Upper lobe of left lung (tissue), 4 donors: Measurements from ENCODE around the gene ADAMTS2.

Experiments
- CTCF ChIP-seq, 6 experiments: fragments of 450-650 bp in 4 of 6; fragments of 200-600 bp in 2 of 6; sonication (generic) in 2 of 6; IDR thresholded peaks; one replicate each; pipeline ENCODE4 v1.5.1; 2016 to 2019; ENCODE audit warnings: antibody characterized with exemption in 6 of 6
- POLR2A ChIP-seq, 4 donors: fragments of 450-650 bp; IDR thresholded peaks; one replicate each; pipeline ENCODE4 v1.5.1; 2016 to 2017; ENCODE audit warnings: antibody characterized with exemption in 4 of 4, mild to moderate bottlenecking in 2 of 4
- POLR2AphosphoS5 ChIP-seq, 2 donors: sonication (generic); formaldehyde crosslinking; IDR thresholded peaks; one replicate each; pipeline ENCODE4 v1.5.1; 2017; ENCODE audit warnings: antibody characterized with exemption in 2 of 2

GRCh38 chr5:179183481-179183880, 161.8 kb downstream of the ADAMTS2 start:
- TF ChIP-seq CTCF (IDR thresholded peaks at IDR 0.05), result no peak
- TF ChIP-seq POLR2A (IDR thresholded peaks at IDR 0.05), result no peak
- TF ChIP-seq POLR2AphosphoS5 (IDR thresholded peaks at IDR 0.05), result no peak
